GM18868 (cell line): ENCODE measurements around the gene ZBTB21.
A peak's percentile ranks its signal among the peaks of the same experiment; 100 is the strongest.
"Not testable (repeated sequence)": the region's sequence is repeated elsewhere in the genome, so short reads cannot be mapped to it uniquely, and the experiment has no call there.

Experiments used
- ATAC-seq: cut with Tn5 transposase; IDR thresholded peaks from one replicate; pipeline ENCODE4 v1.9.1; 2021; ENCODE audit warnings: mild to moderate bottlenecking, moderate library complexity; ENCODE audit not compliant: unreplicated experiment

The ZBTB21 gene

GRCh38 chr21:41954654-41955499, 55.3 kb downstream of the ZBTB21 start:
- no peak for ATAC-seq

- peak; percentile 46 for ATAC-seq
Measured at GRCh38 chr21:41953831-41954653, 56.1 kb downstream of the ZBTB21 start, which contains the start of gene C2CD2. C2CD2 (minus strand) TSS chr21:41954018; CDS start chr21:41953648, 370 bp downstream.

- ATAC-seq = peak; percentile 13
Measured at GRCh38 chr21:41953249-41953830, 56.8 kb downstream of the ZBTB21 start.

- no peak for ATAC-seq
Measured at GRCh38 chr21:41952568-41953248, 57.5 kb downstream of the ZBTB21 start.

- ATAC-seq = no peak
Measured at GRCh38 chr21:41951876-41952567, 58.1 kb downstream of the ZBTB21 start.

- ATAC-seq = no peak
Measured at GRCh38 chr21:41950941-41951351, 59.2 kb downstream of the ZBTB21 start.

- not testable (repeated sequence) for ATAC-seq
Measured at GRCh38 chr21:41949631-41950030, 60.5 kb downstream of the ZBTB21 start.

- no peak for ATAC-seq
Measured at GRCh38 chr21:41948901-41949300, 61.3 kb downstream of the ZBTB21 start.

GRCh38 chr21:41948078-41948895, 61.9 kb downstream of the ZBTB21 start:
- ATAC-seq = no peak

- ATAC-seq = no peak
Measured at GRCh38 chr21:41945982-41946381, 64.2 kb downstream of the ZBTB21 start.

GRCh38 chr21:41943851-41944250, 66.3 kb downstream of the ZBTB21 start:
- ATAC-seq = no peak

GRCh38 chr21:41942457-41942856, 67.7 kb downstream of the ZBTB21 start:
- ATAC-seq = no peak

- no peak for ATAC-seq
Measured at GRCh38 chr21:41941941-41942340, 68.2 kb downstream of the ZBTB21 start.

- no peak for ATAC-seq
Measured at GRCh38 chr21:41940431-41940830, 69.7 kb downstream of the ZBTB21 start.

- ATAC-seq = no peak
Measured at GRCh38 chr21:41939391-41939790, 70.8 kb downstream of the ZBTB21 start.
